Measurements from ENCODE around the gene DPAGT1.

DPAGT1 gene

GRCh38 chr11:119057000-119057769 lies 44.5 kb downstream of the DPAGT1 start, which contains the start of gene HYOU1:
HYOU1 (minus strand) TSS chr11:119057205; CDS start chr11:119056160, 1,045 bp downstream.
- peak; percentile 63 to 85 for DNase-seq

GRCh38 chr11:119056421-119056999 lies 45.1 kb downstream of the DPAGT1 start:
- DNase-seq, result no peak

GRCh38 chr11:119055901-119056300 lies 45.8 kb downstream of the DPAGT1 start:
- DNase-seq, result no peak

GRCh38 chr11:119054418-119054817 lies 47.2 kb downstream of the DPAGT1 start:
- no peak for DNase-seq

GRCh38 chr11:119052163-119052814 lies 49.4 kb downstream of the DPAGT1 start:
- DNase-seq, result no peak

- DNase-seq, result no peak
These were observed 50.1 kb downstream of the DPAGT1 start for GRCh38 chr11:119051440-119052162.

- no peak for DNase-seq
These were observed 52.6 kb downstream of the DPAGT1 start for GRCh38 chr11:119049081-119049480.

- DNase-seq, result no peak
These were observed 53.0 kb downstream of the DPAGT1 start for GRCh38 chr11:119048644-119049043.

- DNase-seq, result no peak
These were observed 54.4 kb downstream of the DPAGT1 start for GRCh38 chr11:119047205-119047604.
